Measurements from ENCODE around the gene BCR.

BCR gene

GRCh38 chr22:23151827-23152226 is 28.5 kb upstream of the BCR start:
- DNase-seq (ENCODE audit: low spot score) = no peak

GRCh38 chr22:23152238-23153114 is 27.8 kb upstream of the BCR start:
- DNase-seq (ENCODE audit: low spot score) = no peak

GRCh38 chr22:23153994-23154393 is 26.3 kb upstream of the BCR start:
- DNase-seq (ENCODE audit: low spot score) = no peak

DNA sequence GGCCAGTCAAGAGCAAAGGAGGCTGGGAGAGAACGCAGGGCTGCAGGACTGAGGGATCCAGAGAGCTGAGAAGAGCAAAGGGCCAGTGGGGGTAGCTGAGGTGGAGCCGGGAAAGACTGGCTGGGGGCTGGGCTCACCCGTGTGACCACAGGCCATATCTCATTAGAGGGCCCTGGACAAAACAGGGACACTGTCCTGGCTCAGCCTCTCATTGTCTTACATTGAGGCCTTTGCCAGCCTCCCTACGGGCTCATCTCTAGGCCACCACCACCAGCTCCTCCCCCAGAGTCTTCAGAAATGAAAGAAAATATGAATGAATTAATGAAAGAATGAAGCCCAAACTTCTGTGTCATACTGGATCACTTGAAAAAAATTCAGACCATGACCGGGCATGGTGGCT is 25.8 kb upstream of the BCR start:
- no peak for DNase-seq (ENCODE audit: low spot score)

- no peak for DNase-seq (ENCODE audit: low spot score)
These were observed 25.2 kb upstream of the BCR start for GRCh38 chr22:23155143-23155542.

- no peak for DNase-seq (ENCODE audit: low spot score)
These were observed 24.5 kb upstream of the BCR start for GRCh38 chr22:23155831-23156230.

DNA sequence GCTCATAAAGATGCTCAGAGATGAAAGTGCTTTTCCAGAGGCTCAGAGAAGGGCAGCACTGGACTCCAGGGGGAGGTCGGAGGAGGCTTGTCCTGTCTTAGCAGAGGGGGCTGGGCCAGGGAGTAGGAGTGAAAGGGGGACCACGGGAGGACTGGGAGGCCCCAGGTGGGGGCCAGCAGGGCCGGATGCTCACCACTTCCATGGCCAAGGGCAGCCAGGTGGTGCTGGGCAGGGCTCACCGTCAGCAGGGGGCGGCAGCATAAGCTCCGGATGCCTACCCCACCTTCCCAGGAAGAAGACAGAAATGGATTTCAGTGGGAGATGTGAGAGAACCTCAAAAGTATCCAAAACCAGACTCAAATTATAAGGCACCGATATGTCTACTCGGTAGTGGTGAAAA is 24.0 kb upstream of the BCR start:
- no peak for DNase-seq (ENCODE audit: low spot score)

DNA sequence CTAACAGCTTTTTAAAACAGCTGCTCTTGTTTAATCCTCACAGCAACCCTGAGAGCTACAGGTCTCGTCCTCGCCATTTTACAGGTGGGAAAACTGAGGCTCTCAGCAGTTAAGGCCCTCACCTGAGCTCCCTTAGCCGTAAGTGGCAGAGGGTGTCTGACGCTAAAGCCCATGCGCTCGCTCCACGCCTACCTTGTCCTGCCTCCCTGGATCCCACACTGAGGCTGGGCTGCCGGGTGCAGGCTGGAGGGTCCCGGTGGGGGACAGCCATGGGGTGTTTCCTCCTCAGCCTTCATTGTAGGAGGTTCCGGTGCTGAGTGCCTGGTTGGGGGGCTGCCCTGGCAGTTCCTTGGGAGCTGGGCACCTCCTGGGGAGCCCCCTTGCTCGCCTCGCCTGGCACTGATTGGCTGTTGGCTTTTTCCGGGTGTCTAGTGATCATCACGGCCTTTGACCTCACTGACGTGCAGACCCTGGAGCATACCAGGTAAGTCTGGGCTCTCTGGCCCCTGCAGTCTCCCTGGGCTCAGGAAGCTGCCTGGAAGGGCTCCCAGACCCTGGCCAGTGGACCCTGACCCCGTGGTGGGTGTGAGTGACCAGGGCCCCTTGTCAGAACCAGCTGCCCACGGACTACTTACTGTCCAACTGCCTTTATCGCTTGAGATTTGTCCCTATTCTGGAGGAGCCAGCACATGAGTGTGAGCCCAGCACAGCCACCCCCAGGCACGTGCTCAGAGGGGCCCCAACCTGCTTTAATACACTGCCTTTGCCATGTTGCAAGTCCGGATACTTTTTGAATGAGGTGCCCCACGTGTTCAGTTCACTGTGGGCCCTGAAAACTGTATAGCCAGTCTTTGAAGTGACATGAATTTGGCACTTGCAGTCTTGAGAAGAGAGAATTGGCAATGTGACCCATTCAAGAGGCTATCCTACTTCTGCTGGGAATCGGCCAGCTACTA is 22.5 kb upstream of the BCR start:
- no peak for DNase-seq (ENCODE audit: low spot score)

- no peak for DNase-seq (ENCODE audit: low spot score)
These were observed 21.6 kb upstream of the BCR start for GRCh38 chr22:23158516-23159290.

DNA sequence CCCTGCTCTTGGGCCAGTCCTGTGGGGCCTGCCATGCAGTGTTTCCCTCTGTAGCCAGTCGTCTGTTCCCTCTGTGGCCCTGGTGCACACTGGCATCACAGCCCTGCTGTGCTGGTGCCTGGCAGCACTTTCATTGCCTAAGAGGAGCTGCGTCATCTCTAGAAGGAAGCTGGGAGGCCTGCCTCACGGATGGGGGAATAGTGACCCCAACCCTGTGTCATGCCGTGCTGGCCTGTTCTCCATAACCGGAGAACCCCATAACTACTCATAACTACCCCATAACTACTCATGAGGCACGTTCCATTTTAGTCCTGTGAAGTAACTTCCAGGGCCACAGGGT is 21.0 kb upstream of the BCR start:
- DNase-seq (ENCODE audit: low spot score) = no peak

- DNase-seq (ENCODE audit: low spot score) = no peak
These were observed 19.3 kb upstream of the BCR start for GRCh38 chr22:23161029-23161428.

- DNase-seq (ENCODE audit: low spot score) = no peak
These were observed 18.7 kb upstream of the BCR start for GRCh38 chr22:23161574-23161973.

DNA sequence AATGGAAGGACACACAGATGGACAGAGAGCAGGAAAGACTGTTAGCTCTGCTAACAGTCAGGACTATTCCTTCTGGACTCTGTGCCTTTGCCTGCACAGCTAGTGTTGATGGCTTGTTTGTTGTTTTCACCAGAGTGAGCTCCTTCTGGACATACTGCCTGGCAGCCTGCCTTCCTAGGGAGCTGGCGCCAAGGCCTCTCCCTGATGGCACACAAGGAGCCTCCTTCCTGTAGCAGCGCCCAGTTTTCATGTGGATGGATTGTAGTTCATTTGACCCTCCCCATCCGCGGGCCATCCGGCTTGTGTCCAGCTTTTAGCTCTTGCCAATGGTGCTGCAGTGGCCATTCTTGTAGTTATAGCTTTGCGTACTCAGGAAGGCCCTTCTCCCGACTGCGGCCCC is 16.6 kb upstream of the BCR start:
- DNase-seq (ENCODE audit: low spot score) = no peak

GRCh38 chr22:23164091-23164490 is 16.2 kb upstream of the BCR start:
- no peak for DNase-seq (ENCODE audit: low spot score)

DNA sequence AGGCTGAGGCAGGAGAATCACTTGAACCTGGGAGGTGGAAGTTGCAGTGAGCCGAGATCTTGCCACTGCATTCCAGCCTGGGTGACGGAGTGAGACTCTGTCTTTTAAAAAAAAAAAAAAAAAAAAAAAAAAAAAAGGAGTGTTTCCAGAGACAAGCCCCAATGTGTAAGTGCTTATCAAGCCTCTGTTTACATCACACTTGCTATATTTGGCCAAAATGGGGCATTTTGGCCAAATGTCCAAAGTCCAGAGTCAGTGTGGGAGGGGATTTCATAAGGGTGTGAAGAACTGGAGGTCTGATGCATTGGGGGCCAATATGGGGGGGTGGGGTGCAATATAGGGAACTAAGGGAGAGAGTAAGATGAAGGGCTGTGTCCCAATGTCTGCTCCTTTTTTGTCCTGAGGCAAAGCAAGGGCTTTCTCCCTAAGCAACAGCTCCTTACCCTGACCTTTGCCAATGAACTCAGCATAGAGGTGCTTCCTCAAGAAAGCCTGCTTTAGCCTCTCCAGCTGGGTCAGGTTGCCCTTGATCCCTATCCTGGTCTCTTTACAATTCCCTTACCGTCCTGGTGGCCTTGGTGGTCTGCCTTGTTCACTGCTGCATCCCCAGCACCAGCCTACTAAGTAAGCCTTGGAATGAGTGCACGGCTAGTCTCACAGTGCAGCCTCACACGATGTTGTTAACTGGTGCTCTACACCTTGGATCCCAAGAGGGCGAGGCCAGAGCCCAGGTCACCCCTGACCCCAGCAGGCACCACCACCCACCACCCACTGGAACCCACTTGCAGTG is 14.1 kb upstream of the BCR start:
- no peak for DNase-seq (ENCODE audit: low spot score)

DNA sequence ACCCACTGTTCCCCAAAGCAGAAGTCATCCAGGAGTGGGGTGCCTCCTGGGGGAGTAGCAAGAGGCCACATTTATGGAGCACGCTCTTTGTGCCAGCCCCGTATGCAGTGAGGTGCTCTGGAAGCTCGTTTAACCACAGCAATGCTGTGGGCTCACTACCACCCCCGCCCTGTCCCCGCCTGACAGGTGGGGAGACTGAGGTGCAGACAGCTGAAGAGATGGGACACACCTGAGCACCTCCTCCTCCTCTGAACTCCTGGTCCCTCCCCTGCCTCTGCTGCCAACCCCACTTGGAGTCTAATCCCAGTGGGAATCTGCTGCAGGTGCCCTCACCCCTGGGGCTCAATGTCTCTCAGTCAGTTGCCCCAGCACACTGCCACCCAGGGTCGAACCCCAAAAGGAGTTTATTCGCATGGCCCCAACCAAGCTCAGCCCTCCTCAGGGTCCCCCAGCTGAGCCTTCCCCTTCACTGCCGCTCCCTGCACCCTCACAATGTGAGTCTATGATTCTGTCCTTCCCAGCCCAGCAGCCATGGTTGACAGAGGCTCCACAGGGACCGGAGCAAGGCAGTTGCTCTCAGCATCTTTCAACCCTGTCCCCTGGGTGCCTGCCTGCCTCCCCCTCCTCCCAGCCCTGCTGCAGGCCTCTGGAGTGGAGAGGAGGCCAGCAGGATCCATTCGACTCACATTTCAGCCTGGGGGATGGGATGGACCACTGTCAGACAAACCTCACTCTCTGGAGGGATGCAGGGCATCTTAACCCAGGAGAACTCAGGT is 13.3 kb upstream of the BCR start:
- no peak for DNase-seq (ENCODE audit: low spot score)

DNA sequence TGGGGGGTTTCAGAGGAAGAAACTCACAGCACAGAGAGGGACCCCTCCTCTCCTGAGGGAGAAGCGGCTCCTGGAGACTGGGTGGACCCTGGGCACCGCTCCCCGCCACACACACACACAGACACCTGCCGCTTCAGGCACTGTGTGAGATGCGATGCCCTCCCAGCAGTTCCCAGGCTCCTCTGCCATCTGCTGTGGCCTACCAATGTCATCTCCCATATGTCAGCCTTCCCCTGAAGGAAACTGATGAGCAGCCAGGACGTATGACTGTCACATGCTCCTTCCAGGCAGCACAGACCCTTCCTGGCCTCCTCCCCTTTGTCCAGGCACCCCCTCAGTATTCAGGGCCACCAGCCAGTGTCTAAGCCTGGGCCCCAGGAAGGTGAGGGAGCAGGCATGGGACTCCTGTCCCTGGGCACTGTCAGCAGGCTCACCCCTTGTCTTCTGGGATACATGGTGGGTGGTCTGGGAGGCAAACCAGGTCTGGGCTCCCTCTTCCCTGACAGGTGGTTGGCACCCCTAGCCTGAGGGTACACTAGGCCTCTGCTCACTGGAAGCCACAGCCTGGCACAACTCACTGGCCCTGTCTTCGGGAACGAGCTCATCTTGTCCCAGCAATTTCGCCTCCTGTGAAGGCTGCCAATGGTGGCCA is 11.8 kb upstream of the BCR start:
- no peak for DNase-seq (ENCODE audit: low spot score)

- no peak for DNase-seq (ENCODE audit: low spot score)
These were observed 11.3 kb upstream of the BCR start for GRCh38 chr22:23169043-23169406.

DNA sequence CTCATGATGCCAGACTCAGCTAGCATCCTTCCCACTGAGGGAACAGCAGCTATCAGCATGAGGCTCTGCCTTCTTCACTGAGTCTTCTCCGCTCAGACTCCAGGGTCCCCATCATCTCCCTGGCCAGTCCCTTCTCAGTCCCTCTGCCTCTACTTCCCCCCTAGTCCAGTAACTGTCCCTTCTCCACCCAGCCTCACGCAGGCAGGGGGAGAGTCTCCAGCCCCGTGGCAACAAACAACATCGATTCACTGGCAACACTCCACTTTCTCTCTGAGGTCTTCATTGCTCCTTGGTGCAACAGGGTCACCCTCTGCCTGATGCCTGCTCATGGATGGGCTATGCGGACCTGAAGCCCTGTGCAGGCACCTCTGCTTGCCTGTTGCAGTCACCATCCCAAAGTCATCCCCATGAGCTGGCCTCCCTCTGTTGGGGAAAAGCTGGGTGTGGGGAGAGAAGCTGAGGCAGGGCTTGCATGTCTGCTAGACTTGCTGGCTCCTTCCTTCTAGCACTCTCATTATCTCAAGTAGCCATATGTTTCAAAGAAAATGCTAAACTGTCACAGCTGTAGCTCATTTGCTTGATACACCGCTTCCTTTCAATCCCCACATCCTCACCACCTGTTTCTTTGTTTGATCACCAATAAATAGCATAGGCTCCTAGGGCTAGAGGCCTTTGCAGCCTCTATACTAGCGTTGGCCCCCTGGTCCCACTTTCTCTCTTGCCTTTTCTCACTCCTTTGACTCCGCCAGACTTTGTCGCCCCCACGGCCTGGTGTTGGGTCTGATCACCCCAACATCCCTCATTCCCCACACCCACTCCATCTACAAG is 4.3 kb upstream of the BCR start:
- no peak for DNase-seq (ENCODE audit: low spot score)

DNA sequence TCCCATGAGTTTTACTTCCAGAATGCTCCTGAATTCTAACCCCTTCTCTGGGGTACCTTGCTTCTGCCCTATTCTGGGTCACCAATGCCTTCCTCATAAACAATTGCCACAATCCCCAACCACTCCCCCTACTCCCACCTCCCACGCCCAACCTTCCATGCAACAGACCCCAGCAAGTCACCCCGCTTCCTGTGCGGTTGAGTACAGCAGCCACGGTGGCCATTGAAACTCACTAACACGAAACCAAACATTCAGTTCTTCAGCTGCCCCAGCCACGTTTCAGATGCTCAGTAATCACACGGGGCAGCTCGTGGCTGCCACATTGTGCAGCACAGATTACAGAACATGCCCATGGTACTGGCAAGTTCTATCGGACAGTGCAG is 3.7 kb upstream of the BCR start:
- DNase-seq (ENCODE audit: low spot score) = no peak
